GM12891 (cell line): ENCODE data around the gene CERS3.

Experiments used
- POLR2A ChIP-seq: IDR thresholded peaks from 2 replicates; pipeline ENCODE4 v1.6.1; 2011; ENCODE audit warnings: low read depth, low read length, control low read depth
- POLR2AphosphoS5 ChIP-seq: IDR thresholded peaks from 2 replicates; pipeline ENCODE4 v1.6.1; 2011; ENCODE audit warnings: low read depth, low read length, control low read depth
- POU2F2 ChIP-seq: IDR thresholded peaks from 2 replicates; pipeline ENCODE4 v1.6.1; 2011; ENCODE audit warnings: low read depth, mild to moderate bottlenecking, control low read depth, low read length, moderate library complexity
- SPI1 ChIP-seq: IDR thresholded peaks from 2 replicates; pipeline ENCODE4 v1.6.1; 2011; ENCODE audit warnings: low read depth, low read length, control low read depth
- TAF1 ChIP-seq: IDR thresholded peaks from 2 replicates; pipeline ENCODE4 v1.6.1; 2011; ENCODE audit warnings: low read depth, low read length, control low read depth

GRCh38 chr15:100429116-100429728 is 99.5 kb downstream of the CERS3 start:
- TF ChIP-seq POLR2AphosphoS5 (no peak), POLR2A (no peak), TAF1 (no peak), SPI1 (no peak), POU2F2 (no peak)
